HG03558 (cell line): Measurements from ENCODE around the gene GH1.
"Not testable (repeated sequence)": the region's sequence is repeated elsewhere in the genome, so short reads cannot be mapped to it uniquely, and the experiment has no call there.

ENCODE experiments used
- ATAC-seq: cut with Tn5 transposase; IDR thresholded peaks from one replicate; pipeline ENCODE4 v1.9.1; 2021; ENCODE audit warnings: moderate number of reproducible peaks; ENCODE audit not compliant: unreplicated experiment; ENCODE audit errors: extremely low read depth

The GH1 gene

DNA sequence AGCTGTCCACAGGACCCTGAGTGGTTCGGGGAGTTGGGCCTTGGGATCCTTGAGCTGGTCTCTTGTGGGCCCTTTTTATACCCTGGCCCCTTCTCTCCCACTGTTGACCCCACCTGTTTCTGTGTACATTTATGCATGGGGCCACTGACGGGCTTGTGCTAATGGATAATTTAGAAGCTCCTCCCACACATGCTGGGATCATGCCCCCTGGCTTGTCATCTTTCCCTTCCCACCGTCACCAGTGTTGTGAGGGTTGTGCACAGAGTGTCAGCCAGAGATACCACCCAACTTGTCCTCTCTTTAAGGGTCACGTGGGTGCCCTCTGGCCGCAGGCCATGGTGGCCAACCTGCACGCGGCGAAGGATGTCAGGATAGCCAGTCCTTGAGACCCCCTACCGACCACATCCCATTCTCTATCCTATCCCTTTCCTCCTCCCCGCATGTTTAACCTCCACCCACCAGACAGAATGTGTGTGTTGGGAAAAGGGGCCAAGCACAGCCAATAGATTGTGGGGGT is at the start of gene GH1:
Gene GH1, minus strand, starts transcription at position 51 of the 517 bp plus-strand sequence. CDS start 63 bp downstream, outside the sequence.
- ATAC-seq, result not testable (repeated sequence)

DNA sequence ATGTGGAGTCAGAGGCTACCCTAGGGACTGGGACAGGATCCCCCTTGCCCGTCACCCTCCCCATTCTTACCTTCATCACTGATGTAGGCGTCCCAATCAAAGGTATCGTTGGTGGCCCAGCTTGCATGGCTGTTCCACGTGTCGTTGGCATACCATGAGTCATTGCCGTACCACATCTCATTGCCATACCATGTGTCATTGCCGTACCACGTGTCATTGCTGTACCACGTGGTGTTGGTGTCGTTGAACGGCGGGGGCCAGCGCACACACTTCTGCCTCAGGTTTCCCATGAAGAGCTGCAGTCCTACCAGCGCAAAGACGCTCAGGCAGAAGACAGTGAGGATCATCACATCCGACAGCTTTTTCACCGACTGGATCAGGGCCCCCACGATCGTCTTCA is 49.3 kb upstream of the GH1 start:
- ATAC-seq, result no peak

DNA sequence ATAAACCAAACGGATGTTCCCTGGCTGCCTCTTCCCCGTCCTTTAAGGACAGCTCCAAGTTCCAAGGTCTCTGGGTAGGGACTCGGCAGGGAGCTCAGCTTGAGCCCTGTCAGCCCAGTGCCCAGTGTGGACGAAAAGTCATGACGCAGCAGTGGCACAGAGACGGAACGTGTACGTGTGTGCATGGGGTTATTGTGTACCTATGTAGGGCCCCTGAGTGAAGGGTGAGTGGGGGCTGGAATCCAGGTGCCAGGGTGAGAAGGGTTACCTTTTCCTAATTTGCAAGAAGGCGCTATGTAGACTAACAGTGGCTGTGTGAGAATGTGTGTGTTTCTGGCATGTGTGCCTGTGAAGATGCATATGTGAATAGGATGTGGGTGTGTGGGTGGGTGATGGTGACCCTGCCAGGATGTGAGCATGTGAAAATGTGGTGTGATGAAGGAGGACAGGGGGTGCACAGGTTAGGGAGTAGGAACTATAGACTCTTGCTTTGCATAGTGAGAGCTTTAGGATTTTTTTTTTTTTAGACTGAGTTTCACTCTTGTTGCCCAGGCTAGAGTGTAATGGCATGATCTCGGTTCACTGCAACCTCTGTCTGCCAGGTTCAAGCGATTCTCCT is 48.1 kb upstream of the GH1 start:
- ATAC-seq, result no peak

DNA sequence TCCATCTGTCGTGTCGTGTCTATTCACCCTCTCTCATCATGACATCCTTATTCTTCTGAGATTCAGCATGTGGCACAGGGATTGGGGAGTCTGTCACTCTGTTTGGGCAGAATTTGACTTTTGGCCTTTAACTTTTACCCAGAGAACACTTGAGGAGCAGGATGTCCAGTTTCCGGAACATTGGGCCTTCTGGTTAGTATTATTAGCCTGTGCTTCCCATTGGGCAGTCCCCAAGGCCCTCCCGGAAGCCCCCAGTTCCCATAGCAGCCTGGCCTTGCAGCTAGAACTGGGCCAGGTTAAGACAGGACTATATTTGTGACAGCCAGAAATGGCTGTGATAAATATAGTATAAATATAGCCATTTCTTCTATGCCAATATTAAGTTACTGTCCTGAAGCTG is 44.5 kb upstream of the GH1 start:
- ATAC-seq, result no peak

DNA sequence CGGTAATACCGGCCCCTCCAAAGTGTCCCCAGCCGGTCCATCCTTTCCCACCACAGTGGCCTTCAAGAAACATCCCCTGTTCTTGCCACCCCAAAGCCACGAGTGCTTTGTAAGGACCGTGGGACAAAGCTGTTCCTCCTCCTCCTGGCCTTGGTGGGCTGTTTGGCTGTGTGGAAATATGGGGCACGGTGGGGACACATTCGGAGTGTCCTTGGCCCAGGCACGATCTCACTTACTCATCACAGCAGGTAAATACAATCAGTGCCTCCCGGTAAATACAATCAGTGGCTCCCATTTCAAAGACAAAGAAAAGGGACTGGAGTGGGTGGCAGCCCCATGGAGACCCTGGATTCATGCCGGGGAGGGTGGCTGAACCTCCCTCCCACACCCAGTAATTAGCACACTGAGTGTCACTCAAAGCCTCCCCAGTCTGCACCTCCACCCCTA is 43.7 kb upstream of the GH1 start:
- ATAC-seq, result no peak

DNA sequence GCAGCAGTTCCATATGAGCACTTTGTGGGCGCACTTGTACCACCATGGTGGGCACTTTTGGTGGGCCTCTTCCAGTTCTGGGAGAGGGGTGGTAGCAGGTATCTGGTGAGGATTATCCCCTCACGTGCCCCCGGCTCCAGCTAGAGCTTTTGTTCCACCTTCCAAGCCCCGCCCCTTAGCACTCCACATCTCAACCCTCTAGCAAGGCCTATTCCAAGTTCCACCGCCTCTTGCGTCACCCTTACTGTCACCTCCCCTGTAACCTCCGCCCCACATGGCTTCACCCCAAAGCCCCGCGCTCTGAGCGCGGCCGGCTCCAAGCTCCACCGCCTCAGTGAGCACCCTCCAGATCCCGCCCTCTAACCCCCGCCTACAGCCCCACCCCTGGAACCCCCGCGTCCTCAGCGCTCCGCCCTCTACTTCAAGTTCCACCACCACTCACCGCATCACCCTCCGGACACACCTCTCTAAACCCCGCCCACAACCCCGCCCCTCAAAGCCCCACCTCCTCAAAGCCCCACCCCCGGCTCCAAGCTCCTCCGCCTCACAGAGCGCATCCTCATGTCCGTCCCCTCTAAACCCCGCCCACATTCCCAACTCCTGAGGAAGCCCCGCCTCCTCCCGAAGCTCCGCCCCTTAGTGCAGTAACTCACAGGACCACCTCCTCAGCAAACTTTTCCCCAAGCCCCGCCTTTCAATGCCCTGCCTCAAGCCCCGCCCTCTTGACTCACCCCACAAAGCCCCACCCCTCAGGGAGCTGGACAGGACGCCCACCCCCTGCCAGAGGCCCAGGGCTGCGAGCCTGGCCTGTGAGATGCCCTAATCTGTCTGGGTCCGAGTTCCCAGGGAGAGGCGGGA is 42.9 kb upstream of the GH1 start:
- ATAC-seq, result no peak

DNA sequence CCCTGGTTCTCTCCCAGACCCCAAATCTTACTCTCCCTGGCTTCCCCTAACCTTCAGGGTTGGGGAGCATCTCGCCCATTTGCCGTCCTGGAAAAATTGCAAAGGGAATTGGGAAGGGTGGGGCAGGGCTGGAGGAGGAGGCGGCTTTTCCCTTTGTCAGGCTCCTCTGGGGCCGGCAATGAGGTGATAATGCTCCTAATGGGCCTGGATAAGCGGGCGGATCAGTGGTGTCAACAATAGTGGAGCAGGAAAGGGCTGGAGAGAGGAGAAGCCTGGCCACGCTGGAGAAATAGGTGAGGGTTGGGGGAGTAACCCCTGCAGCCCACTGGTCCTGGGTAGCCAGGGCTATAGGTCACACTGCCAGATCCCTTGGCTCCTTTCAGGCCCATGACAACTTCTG is 41.8 kb upstream of the GH1 start:
- ATAC-seq, result no peak

DNA sequence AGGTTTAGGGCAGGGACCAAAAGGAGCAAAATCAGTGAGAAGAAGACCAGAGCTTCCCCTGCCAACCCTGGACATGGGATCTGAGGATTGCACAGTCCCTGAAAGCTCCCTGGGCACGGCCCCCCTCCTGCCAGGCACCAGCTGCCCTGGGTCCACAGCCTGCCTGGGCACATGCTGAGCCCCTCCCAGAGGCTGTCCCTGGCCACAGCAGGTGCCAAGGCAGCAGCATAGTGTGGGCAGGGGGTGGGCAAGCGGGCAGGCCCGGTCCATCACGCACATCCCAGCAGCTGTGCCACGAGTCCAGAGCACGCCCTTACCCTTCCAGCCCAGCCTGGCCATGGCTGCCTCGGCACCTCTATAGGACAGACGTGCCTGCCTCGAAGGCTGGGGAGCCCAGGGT is 41.4 kb upstream of the GH1 start:
- no peak for ATAC-seq

DNA sequence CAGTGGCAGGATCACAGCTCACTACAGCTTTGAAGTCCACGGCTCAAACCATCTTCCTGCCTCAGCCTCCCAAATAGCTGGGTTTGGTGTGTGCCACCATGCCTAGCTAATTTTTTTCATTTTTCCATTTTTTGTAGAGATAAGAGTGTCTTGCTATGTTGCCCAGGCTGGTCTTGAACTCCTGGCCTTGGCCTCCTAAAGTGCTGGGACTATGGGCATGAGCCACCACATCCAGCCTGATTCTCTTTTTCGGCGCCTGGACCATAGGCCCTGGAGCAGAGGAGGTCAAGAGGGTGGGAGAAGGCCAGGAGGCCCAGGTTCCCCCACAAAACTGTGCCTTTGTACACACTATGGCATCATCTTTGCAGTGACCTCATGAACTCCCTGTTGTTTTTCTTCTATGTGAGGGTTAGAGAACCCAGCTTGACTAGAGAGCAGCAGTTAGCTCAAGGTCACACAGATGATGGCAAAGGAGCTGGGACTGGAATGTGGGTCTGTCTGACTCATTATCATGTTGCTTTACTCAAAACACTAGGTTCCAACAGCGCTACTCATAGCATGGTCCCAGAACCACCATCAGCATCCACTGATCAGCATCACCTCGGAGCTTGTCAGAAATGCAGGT is 37.8 kb upstream of the GH1 start:
- no peak for ATAC-seq

DNA sequence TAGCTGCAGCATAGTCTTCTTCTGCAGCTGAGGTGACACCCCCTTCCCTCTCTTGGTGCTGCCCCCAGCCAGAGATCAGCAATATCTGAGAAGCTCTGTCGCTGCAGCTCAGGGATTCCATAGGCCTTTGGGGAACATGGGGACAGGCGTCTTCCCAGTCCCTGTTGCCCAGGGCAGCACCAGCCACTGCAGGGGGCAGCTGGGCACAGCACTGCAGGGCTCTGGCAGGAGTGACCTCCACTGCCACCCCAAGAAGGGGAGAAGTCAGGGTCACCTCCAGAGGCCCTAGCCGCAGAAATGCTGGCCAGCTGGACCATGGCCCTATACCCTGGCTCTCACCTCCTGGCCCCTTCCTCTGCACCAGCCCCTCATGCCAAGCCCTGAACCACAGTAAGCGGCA is 37.2 kb upstream of the GH1 start:
- no peak for ATAC-seq

DNA sequence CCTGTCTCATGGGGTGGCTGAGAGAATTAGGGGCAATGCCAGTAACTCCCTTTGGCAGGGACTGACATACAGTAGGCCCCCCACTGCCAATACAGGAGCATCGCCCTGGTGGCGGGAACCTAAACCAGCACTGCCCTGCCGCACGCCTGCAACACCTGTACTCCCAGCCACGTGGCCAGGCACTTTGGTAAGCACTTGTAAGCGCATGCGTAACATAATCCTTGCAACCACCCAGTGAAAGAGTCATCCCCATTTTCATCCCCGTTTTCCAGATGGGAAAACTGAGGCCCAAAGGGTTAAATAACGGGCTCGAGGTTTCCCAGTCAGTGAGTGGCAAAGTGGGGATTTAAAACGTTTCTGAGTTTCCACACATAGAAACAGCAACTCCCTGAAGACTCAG is 36.6 kb upstream of the GH1 start:
- ATAC-seq, result no peak

DNA sequence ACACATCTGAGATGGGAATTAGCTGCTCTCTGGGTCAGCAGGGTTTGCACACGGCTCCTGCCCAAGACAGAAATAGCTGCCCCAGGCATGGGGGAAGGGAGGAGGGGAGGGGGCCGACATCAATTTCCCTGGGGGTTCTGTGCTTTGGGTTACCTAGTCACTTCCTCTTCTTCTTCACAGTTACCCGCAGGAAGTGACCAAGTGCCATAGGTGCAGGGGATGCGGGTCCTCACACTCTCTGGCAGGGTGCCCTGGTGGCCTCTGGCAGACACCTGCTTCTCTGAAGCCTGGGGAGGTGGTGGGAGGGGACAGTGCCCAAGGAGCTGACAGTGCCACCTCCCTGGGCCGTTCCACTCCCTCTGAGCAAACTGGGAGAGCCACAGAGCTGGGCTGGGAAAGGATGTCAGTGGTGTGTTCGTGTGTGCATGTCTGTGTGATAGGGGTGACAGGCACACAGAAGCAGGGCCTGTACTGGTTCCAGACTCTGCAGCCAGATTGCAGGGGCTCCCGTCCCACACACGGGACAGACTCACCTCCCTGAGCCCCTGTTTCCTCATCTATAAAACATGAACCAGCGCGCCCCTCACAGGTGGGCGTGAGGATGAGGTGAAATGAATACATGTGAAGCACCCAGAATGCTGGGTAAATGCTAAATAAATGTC is 35.9 kb upstream of the GH1 start:
- ATAC-seq, result no peak

DNA sequence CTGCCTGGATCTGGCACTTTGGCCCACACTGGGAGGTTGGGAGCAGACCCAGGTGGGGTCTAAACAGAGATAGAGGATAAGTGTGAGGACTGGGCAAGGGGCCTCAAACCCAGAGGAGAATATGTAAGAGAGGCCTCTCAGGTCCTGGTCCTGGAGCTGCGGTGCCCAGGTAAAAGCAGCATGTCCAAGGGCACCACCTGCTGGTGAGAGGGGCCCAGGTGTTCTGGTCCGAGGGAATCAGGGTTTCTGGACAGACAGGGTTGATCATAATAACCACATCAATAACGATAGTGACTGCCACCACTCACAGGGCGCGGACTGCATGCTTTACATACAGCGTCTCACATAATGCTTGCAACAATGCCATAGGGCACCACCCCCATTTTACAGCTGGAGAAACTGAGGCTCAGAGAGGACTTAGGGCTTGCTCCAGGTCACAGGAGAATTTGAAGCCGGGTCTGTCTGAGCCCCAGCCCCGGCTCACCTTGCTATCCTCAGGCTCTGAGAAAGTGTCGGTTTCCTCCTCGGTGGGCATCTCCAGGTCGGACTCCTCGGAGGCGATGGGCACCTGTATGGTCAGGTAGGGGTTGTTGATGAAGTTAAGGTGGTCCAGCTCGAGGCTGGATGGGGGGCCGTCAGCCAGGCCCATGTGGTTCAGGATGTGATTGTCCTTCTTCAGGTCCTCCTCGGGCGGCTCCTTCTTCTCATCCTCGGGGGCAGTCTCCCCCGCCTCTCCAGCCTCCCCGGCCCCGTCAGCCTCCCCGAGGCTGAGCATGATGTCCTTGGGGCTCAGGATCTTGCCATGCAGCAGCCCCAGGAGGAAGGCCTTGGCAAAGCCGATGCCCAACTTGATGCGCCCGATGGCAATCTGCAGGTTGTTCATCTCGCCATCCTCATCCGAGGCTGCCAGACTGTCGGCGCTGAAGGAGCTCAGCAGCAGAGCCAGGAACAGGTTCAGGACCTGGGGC is 32.6 kb upstream of the GH1 start:
- ATAC-seq, result no peak

DNA sequence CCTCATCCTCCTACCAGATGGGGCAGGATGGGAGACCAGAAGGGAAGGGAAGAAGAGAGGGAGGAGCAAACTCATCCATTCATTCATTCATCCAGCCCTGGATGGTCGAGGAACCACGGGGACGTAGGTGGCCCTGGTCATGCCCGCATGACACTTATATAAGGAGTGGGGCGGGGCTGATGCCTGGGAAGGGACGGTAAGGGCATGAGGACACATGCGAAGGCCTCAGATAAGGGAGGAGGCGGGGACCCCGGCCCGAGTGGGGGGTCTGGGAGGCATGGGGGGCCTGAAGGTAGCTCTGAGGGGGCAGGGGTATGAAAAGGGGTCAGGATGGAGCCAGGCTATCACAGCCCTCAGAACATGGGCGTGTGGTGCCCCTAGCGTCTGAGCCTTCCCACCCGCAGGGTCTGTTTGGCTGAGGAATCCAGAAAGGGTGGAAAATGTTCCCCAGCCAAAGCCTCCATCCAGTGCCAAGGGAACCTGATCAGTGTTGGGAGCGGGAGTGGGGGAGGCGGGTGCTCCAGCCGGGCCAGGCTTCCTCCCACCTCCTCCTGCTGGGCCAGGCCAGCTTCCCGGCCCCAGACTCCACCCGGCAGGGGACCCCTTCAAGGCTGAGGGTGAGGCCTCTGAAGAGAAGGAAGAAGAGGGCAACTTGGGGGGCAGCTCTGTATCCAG is 31.1 kb upstream of the GH1 start:
- no peak for ATAC-seq

DNA sequence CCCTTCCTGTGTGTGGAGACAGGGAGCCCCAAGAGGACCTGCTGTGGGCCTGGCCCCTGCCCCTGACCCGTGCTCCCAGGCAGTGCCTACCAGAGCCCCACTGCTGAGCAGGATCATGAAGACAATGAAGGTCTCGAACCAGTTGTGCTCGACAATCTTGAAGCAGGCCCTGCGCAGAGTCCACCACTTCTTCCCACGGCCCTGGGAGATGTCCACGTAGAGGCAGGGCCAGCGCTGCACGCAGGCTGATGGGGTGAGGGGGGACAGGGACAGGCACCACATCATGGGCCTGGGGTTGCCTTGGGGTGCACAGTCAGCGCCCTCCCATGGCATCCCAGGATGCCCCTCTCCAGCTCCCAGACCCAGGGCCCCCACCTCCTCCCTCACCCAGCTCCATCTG is 29.9 kb upstream of the GH1 start:
- no peak for ATAC-seq

DNA sequence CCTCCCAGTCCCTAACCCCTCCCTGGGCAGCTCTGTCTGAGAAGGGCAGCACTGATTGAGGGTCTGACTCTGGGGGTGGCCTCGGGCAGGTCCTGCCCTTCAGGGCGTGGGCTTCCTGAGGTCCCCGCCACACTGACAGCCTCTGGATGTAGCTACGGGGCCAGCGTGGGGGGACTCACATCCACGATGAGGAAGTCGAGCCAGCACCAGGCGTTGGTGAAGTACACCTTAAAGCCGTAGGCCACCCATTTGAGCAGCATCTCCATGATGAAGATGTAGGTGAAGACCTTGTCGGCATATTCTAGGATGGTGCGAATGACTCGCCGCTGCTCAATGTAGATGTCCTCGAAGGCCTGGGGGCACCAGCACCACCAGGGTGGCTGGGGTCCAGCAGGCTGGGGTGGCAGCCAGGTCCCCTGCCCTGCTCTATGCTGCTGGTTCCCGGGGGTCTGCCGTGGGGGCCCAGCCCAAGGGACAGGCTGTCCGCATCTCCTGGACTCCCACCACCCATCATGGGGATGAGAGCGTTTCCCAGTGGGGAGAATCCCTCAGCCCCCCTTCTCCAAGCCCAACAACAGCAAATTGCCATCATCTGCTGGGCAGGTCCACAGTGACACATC is 29.2 kb upstream of the GH1 start:
- no peak for ATAC-seq

DNA sequence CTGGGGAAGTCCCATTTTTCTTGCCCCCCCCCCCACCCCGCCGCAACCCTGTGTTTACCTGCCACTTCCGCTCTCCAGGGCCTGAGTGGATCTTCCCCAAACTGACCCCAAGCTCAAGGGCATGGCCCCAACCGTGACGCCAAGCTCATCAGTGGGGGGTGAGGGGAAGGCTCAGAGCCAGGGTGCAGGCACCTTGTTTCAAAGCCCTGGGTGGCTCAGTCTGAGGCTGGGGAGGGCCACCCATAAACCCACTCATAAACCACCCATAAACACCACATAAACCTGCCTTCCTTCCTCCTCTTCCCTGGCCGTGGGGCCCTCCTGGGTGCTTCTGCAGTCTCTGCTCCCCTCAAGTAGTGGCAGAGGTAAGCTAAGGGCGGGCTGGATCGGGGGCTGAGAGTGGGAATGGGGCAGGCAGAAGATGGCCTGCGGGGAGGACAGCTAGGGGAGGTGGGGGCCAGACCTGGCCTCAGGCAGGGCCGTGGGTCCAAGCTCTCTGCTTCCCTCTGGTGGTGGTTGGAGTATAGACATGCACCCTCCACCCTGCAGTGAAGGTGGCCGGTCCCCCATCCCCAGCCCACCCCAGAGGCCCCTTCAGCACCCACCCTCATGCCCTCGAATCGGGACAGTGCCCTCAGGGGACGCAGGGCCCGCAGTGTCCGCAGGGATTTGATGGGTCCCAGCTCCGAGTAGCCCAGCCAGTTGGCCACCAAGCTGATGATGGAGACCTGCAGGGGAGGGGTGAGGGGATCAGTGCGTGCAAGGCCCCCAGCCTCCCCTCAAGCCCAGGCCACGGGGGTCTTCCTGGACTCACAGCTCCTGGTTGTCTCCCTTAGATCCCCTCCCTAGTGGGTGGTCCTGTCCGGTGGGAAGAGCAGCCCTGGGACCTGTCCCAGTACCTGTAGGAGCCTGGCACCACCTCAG is 28.1 kb upstream of the GH1 start:
- ATAC-seq, result no peak
